NCI-H510A (cell line): ENCODE results near the gene RAPGEF1.

Experiments
- DNase-seq: peaks from one replicate; lab custom pipeline; 2025; lab: John Stamatoyannopoulos, UW

The RAPGEF1 gene

GRCh38 chr9:131587906-131588305, 152.0 kb downstream of the RAPGEF1 start:
- DNase-seq = no peak

DNA sequence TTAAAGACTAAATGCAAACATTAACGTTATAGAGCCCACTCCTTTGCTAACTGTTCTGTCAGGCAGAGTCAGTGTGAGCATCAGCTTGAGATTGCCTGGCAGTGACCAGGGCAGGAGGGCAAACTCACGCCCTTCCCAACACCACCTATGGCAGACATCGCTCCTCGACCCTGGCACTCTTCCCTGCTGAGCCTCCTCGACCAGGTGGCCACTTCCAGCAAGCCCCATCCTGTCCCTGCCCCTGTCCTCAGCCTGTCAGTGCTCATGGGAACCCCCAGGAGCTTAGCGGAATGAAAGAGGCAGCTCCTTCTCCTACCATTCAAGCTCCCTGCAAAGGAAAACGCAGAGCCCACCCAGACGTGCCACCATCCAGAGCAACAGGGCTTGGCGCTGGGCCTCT, 152.5 kb downstream of the RAPGEF1 start:
- no peak for DNase-seq

DNA sequence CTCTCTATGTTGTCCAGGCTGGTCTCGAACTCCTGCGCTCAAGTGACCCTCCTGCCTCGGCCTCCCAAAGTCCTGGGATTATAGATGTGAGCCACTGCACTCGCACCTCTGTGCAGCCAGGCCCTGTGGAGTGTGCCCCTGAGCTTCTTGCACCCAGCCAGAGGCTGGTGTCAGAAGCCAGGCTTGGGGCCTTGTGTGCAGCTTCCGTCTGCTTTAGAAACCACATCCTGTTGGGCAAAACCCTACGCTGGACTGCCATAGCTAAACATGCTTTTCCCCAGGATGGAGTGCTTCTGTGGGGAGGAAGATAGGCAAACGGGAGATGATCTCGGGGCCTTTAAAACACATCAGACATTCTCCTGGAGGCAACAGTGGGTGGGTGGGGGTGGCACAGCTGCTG, 154.5 kb downstream of the RAPGEF1 start:
- no peak for DNase-seq

- no peak for DNase-seq
Observed at GRCh38 chr9:131584858-131585257, 155.0 kb downstream of the RAPGEF1 start.

GRCh38 chr9:131583836-131584555, 155.9 kb downstream of the RAPGEF1 start:
- DNase-seq = no peak

DNA sequence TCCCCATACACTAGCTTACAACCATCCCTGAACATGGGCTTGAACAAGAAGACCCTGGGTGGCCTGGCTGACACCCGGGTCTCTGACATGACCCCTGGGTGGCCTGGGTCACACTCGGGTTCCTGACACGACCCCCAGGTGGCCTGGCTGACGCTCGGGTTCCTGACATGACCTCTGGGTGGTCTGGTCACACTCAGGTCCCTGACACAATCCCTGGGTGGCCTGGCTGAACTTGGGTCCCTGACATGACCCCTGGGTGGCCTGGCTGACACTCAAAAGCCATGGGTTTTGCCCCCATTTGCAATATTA, 156.6 kb downstream of the RAPGEF1 start:
- DNase-seq = no peak

DNA sequence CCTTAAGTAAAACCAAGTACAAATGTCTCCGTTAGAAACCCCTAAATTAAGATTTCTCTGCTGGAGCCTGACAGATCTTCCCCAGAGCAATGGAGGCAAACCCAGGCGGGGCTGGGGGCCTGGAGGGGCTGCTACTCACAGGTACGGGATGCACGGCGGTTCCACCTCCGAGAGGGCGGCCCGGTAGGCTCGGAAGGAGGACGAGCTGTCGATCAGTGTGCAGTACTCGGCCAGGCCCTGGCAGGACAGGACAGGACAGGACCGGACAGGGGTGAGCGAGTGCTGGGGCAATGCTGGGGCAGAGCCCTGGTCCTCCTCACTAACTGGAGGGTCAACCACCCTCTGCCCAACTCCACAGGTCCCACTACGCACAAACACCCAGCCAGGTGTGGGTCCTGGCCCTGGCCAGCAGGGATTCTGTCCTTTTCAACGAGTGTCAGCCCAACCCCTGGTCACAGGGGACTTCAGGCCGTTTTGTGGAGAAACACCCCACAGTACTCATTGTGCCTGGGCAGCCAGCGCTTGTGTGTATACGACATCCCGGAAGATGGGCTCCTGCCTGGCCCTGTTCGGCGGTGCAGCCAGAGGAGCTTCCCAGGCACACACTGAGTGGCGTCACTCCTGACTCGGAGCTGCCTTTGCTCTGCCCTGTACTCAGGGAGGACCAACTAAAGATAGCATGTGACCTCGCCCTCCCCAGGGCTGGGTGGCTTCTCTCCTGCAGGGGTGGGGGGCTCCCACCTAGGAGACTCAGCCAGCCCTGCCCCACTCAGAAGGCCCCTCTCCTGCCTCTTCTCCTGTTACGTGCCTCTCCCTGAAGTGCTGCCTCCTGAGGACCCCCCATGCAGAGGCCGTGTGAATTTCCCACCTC, 157.2 kb downstream of the RAPGEF1 start:
- DNase-seq = no peak

DNA sequence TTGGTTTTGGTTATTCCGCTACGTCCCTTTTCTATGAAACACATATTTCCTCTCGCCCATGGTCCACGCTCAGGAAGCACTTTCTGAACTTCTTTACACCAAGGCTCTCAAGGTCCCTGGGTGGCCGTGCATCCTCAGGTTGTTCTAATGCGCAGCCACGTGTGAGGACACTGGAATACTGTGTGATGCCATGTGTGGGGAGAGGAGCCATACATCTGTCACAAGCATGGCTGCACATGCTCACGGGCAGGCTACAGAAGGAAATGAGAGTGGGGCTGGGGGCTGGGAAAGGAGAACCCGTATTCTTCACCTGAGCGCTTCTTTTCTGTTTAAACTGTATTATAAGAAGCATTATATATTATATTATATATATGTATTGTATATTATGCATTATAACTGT, 157.8 kb downstream of the RAPGEF1 start:
- DNase-seq = no peak

GRCh38 chr9:131580358-131580757, 159.5 kb downstream of the RAPGEF1 start:
- no peak for DNase-seq

DNA sequence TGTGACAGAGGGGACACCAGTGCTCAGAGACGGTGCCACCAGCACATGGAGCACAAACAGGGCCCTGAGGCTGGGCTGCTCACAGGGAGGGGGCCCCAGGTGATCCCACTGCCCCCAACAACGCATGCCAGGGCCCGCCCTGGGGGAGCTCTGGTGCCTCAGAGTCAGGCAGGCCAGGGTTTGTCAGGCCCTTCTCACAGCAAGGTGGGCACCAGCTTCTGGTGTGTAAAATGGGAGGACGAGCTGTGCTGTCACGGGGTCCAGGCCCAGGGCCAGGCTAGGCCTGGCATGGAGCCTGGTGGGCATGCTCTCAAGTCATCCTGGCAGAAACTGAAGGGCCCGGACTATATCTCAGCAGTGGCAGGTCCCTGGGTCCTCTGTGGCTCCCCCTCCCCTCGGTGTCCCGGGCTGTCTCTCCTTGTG, 160.1 kb downstream of the RAPGEF1 start:
- no peak for DNase-seq

GRCh38 chr9:131578731-131579504, 161.0 kb downstream of the RAPGEF1 start:
- DNase-seq = no peak

DNA sequence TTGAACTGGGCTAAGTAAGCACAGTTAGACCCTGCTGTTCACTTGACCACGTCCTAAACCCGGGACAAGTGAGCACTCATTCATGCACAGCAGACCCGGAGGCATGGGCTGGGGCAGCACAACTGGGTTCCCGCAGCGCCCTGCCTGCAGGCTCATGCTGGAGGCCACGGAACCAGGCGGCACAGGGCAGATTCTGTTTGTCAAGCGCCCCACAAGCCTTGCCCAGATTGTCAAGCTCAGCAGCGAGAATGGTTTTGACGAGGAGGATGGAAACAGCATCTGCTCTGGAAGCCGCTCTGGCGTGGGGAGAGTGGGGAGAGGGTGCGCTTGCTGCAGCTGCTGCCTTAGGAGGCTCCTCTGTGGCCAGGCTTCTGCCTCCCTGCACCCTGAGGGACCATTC, 161.9 kb downstream of the RAPGEF1 start:
- no peak for DNase-seq

DNA sequence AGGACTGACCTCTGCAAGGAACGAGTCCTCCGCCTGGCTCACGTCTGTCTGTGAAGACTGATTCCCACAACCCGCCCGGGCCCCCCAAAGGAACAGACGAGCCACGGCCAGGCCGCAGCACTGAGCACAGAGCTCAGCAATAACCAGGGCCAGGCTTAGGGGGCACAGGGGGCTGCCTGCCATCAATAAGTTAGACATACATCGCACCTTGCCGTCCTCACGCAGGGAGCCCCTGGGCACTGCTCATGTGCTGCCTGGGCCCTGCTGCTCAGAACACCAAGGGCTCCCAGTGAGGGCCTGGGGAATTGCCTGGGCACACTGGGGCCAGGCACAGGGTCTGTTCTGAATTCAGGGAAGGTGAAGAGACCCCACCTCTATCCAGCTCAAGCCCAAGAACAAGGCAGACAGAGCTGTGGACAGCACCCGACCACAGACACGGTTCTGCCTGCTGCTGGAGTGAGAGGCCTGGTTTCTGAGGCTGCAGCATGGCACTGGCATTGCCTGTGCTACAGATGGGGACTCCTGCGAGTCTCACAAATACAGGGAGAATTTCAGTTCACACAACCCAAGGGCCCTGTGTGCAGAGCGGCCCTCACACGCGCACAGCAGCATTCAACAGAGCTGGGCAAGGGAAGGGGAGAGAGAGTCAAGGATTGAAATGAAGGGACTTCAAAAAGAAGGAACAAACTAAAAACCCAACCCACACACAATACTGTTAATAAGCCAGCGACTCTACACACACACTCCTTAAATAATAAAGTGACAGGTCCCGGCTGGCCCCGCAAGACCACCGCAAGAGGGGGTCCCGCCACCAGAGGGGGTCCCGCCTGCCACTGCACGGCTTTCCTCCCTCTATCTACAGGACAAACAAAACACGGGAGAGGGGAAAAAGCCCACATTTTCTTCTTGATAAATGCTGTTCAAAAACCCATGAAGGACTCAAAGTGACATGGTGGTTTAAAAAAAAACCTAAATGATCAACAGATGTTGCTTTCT, 162.6 kb downstream of the RAPGEF1 start:
- no peak for DNase-seq

GRCh38 chr9:131575946-131576853, 163.7 kb downstream of the RAPGEF1 start:
- no peak for DNase-seq

DNA sequence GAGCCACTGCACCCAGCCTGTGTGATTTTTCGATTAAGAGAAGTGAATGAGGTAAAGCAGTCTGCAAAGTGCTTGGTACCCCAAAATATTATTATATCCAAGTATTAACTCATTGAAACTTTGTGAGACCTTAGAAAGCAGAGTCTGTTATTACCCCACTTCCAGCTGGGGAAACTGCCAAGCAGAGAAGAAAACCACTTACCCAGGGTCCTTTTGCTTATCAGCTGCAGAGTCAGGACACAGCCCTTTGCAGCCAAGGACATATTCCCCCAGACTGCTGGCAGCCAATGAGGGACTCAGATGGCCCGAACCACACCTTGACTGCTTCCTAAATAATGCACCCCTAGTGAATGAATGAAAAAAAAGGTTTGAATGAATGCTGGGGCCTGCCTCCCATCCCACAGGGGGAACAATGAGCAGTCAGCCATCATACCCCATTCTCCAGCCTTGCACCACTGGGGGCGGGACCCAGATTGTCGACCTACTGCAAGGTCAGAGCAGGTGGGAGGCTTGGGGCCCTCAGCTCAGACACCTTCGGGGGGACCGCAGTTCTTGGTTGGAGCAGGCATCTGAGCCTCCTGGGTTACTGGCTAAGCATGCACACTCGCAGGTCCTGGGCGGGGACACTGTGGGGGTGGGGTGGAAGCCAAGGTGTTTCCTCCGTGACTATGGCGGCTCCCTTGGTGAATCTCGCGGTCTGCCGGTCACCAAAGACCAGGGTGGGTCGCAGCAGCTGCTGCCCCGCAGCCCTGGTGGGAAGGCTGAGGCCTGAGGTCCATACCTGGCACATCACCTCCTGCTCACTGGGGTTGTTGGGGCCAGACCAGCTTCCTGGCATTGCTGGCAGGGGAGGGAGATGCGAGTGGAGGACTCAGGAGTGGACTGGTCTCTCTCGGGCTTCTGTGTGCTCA, 164.9 kb downstream of the RAPGEF1 start:
- DNase-seq = no peak

DNA sequence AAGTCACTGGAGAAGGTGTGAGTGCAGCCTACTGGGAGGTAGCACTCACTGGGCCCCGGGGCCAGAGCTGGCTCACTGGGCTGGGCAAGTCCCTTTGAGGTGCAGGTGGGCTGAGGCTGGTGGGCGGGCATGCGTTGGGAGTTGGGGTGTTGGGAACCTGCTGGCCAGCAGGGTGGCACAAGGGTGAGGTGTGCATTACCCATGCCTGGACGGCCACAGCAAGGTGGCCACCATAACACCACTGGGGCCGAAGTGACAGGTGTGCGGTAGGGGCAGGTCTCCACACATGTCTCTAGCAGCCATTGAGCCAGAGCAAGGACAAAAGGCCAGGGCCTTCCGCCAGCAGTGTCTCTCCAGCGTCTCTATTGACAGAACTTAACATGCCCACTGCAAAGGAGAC, 172.0 kb downstream of the RAPGEF1 start:
- DNase-seq = no peak

DNA sequence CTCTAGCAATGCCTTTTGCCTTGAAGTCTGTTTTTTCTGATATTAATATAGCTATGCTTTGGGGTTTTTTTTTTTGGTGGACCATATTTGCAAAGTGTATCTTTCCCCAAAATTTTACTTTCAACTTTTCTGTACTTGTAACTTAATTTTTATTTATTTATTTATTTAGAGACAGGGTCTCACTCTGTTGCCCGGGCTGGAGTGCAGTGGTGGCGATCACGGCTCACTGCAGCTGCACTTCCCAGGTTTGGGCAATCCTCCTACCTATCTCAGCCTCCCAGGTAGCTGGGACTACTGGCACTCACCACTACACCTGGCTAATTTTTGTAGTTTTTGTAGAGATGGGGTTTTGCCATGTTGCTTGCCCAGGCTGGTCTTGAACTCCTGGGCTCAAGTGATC, 173.7 kb downstream of the RAPGEF1 start:
- no peak for DNase-seq

DNA sequence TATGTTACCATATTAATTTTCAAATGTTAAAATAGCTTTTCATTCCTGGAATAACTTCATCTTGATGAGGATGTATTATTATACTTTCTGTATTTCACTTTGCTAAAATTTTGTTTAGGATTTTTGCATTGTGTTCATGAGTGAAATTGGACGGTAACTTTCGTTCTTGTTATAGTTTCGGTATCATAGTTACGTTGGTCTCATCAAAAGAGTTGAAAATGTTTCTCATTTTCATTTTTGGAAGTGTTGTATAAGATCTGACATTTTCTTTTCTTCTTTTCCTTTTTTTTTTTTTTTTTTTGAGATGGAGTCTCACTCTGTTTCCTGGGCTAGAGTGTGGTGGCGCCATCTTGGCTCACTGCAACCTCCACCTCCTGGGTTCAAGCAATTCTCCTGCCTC, 174.5 kb downstream of the RAPGEF1 start:
- no peak for DNase-seq
